ENCODE data around the gene TICAM1. TPM values are rescaled to one million over a fixed set of nuclear protein-coding genes. Genes with fewer than 3 reads are reported as not detected.

The TICAM1 gene
- total and polyA plus RNA-seq, 2 of the 13 experiments (the other 11 are each of a cell fraction or from before 2014, with no cell fraction given) = 0.33 to 0.95 TPM

- TF ChIP-seq, protein P1, sequence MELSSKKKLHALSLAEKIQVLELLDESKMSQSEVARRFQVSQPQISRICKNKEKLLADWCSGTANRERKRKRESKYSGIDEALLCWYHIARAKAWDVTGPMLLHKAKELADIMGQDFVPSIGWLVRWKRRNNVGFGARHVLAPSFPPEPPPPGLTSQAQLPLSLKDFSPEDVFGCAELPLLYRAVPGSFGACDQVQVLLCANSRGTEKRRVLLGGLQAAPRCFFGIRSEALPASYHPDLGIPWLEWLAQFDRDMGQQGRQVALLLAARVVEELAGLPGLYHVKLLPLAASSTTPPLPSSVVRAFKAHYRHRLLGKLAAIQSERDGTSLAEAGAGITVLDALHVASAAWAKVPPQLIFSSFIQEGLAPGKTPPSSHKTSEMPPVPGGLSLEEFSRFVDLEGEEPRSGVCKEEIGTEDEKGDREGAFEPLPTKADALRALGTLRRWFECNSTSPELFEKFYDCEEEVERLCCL (CRISPR knock-in tag; IDR thresholded peaks at IDR 0.05; ENCODE audit: borderline replicate concordance) = peak; percentile 100
- TF ChIP-seq ZNF841 (CRISPR knock-in tag; IDR thresholded peaks at IDR 0.05; ENCODE audit: borderline replicate concordance) = peak; percentile 100
- TF ChIP-seq ZNF160 (CRISPR knock-in tag; IDR thresholded peaks at IDR 0.05) = peak; percentile 100
- TF ChIP-seq ZNF777 (CRISPR knock-in tag; IDR thresholded peaks at IDR 0.05) = peak; percentile 95
- TF ChIP-seq HOXD1 (CRISPR knock-in tag; IDR thresholded peaks at IDR 0.05) = peak; percentile 100
- TF ChIP-seq CBX2 (IDR thresholded peaks at IDR 0.05; ENCODE audit: low read depth, low read length) = no peak
- peak; percentile 100 for TF ChIP-seq CBX2 (CRISPR knock-in tag; IDR thresholded peaks at IDR 0.05; ENCODE audit: low read depth)
- TF ChIP-seq GZF1 (CRISPR knock-in tag; IDR thresholded peaks at IDR 0.05) = peak; percentile 98
- peak; percentile 87 for TF ChIP-seq ZNF652 (CRISPR knock-in tag; IDR thresholded peaks at IDR 0.05; ENCODE audit: borderline replicate concordance, low read depth)
- peak; percentile 99 for TF ChIP-seq SP4 (CRISPR knock-in tag; IDR thresholded peaks at IDR 0.05)
- TF ChIP-seq SMYD3 (CRISPR knock-in tag; IDR thresholded peaks at IDR 0.05) = peak; percentile 100
- no peak for TF ChIP-seq IKZF1 (IDR thresholded peaks at IDR 0.05)
- peak; percentile 96 for TF ChIP-seq ZMYM2 (CRISPR knock-in tag; IDR thresholded peaks at IDR 0.05)
- peak; percentile 100 for TF ChIP-seq ZC3H13 (CRISPR knock-in tag; IDR thresholded peaks at IDR 0.05)
- TF ChIP-seq, protein P2, sequence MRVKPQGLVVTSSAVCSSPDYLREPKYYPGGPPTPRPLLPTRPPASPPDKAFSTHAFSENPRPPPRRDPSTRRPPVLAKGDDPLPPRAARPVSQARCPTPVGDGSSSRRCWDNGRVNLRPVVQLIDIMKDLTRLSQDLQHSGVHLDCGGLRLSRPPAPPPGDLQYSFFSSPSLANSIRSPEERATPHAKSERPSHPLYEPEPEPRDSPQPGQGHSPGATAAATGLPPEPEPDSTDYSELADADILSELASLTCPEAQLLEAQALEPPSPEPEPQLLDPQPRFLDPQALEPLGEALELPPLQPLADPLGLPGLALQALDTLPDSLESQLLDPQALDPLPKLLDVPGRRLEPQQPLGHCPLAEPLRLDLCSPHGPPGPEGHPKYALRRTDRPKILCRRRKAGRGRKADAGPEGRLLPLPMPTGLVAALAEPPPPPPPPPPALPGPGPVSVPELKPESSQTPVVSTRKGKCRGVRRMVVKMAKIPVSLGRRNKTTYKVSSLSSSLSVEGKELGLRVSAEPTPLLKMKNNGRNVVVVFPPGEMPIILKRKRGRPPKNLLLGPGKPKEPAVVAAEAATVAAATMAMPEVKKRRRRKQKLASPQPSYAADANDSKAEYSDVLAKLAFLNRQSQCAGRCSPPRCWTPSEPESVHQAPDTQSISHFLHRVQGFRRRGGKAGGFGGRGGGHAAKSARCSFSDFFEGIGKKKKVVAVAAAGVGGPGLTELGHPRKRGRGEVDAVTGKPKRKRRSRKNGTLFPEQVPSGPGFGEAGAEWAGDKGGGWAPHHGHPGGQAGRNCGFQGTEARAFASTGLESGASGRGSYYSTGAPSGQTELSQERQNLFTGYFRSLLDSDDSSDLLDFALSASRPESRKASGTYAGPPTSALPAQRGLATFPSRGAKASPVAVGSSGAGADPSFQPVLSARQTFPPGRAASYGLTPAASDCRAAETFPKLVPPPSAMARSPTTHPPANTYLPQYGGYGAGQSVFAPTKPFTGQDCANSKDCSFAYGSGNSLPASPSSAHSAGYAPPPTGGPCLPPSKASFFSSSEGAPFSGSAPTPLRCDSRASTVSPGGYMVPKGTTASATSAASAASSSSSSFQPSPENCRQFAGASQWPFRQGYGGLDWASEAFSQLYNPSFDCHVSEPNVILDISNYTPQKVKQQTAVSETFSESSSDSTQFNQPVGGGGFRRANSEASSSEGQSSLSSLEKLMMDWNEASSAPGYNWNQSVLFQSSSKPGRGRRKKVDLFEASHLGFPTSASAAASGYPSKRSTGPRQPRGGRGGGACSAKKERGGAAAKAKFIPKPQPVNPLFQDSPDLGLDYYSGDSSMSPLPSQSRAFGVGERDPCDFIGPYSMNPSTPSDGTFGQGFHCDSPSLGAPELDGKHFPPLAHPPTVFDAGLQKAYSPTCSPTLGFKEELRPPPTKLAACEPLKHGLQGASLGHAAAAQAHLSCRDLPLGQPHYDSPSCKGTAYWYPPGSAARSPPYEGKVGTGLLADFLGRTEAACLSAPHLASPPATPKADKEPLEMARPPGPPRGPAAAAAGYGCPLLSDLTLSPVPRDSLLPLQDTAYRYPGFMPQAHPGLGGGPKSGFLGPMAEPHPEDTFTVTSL (CRISPR knock-in tag; IDR thresholded peaks at IDR 0.05; ENCODE audit: borderline replicate concordance) = peak; percentile 99
- TF ChIP-seq ZXDC (CRISPR knock-in tag; IDR thresholded peaks at IDR 0.05) = peak; percentile 99
- TF ChIP-seq NFATC3 (CRISPR knock-in tag; IDR thresholded peaks at IDR 0.05) = peak; percentile 100
- no peak for TF ChIP-seq POLR2G (IDR thresholded peaks at IDR 0.05; ENCODE audit: low read depth, low read length)
- peak; percentile 100 for TF ChIP-seq ZNF709 (CRISPR knock-in tag; IDR thresholded peaks at IDR 0.05)
- TF ChIP-seq SP1 (IDR thresholded peaks at IDR 0.05) = no peak
- peak; percentile 95 for TF ChIP-seq SP1 (CRISPR knock-in tag; IDR thresholded peaks at IDR 0.05)
- no peak for TF ChIP-seq HNRNPUL1 (IDR thresholded peaks at IDR 0.05; ENCODE audit: low read depth, low read length)
These were observed 62.4 kb downstream of the TICAM1 start (continued) for GRCh38 chr19:4768934-4769777.

Measured in HepG2 (cell line).